ENCODE data around the gene NEUROG3.

DNA sequence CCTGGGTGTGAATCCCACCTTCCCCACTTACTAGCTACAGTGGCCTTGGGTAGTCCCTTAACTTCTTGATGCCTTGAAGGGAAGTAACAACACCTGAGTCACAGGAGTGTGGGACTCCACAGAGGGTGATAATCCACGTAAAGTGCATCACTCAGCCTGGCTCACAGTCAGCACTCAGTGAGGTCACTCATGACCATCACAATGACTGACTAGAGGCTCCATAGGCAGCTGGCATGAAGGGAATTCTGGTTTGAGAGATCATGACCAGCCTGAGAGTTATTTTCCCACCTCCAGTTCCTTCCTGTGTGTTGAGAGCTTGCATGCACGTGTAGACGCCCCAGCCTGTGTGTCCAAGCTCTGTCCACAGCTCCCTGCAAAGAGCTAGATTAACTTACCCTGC lies 34.8 kb downstream of the NEUROG3 start:
- TF ChIP-seq, protein P1, sequence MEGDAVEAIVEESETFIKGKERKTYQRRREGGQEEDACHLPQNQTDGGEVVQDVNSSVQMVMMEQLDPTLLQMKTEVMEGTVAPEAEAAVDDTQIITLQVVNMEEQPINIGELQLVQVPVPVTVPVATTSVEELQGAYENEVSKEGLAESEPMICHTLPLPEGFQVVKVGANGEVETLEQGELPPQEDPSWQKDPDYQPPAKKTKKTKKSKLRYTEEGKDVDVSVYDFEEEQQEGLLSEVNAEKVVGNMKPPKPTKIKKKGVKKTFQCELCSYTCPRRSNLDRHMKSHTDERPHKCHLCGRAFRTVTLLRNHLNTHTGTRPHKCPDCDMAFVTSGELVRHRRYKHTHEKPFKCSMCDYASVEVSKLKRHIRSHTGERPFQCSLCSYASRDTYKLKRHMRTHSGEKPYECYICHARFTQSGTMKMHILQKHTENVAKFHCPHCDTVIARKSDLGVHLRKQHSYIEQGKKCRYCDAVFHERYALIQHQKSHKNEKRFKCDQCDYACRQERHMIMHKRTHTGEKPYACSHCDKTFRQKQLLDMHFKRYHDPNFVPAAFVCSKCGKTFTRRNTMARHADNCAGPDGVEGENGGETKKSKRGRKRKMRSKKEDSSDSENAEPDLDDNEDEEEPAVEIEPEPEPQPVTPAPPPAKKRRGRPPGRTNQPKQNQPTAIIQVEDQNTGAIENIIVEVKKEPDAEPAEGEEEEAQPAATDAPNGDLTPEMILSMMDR (IDR thresholded peaks at IDR 0.05): no peak
- no peak for TF ChIP-seq POLR2A (IDR thresholded peaks at IDR 0.05)
